HepG2 (cell line): ENCODE data around the gene CACNA1G. TPM values are rescaled to one million over a fixed set of nuclear protein-coding genes. Genes with fewer than 3 reads are reported as not detected.

Experiments used
- DNMT3B ChIP-seq: conservative IDR thresholded peaks from 2 replicates; pipeline ENCODE4 v1.6.1; 2016; ENCODE audit warnings: missing biosample characterization, control low read depth
- FLYWCH1 ChIP-seq: sonication (generic); formaldehyde crosslinking; IDR thresholded peaks from 2 replicates; pipeline ENCODE4 v1.8.1; 2023; ENCODE audit warnings: mild to moderate bottlenecking, missing genetic modification reagents
- GATA4 ChIP-seq: sonication (generic); IDR thresholded peaks from 2 replicates; pipeline ENCODE4 v1.6.1; 2016; ENCODE audit warnings: antibody characterized with exemption, low read depth, borderline replicate concordance
- HDAC6 ChIP-seq: fragments of 200-600 bp; sonication (generic); IDR thresholded peaks from 2 replicates; pipeline ENCODE4 v1.7.0; 2017; ENCODE audit warnings: mild to moderate bottlenecking, antibody characterized with exemption, low read length, low read depth
- HMG20A ChIP-seq: IDR thresholded peaks from 2 replicates; pipeline ENCODE4 v1.6.1; 2016; ENCODE audit warnings: borderline replicate concordance
- IKZF1 ChIP-seq: fragments of 450-650 bp; IDR thresholded peaks from 2 replicates; pipeline ENCODE4 v1.7.1; 2016
- JUNB ChIP-seq: sonication (generic); formaldehyde crosslinking; IDR thresholded peaks from 2 replicates; pipeline ENCODE4 v1.8.0; 2022; ENCODE audit warnings: missing genetic modification reagents, mild to moderate bottlenecking, borderline replicate concordance
- KAT2B ChIP-seq: fragments of 150-350 bp; IDR thresholded peaks from 2 replicates; pipeline ENCODE4 v1.6.1; 2014; ENCODE audit warnings: low read depth, low read length, borderline replicate concordance
- KDM6A ChIP-seq: IDR thresholded peaks from 2 replicates; pipeline ENCODE4 v1.6.1; 2016; ENCODE audit warnings: low read depth
- MIER2 ChIP-seq: IDR thresholded peaks from 2 replicates; pipeline ENCODE4 v1.6.1; 2016; ENCODE audit warnings: missing biosample characterization, missing genetic modification reagents
- MXD4 ChIP-seq: IDR thresholded peaks from 2 replicates; pipeline ENCODE4 v1.6.1; 2016; ENCODE audit warnings: mild to moderate bottlenecking, missing biosample characterization, missing genetic modification reagents
- NFKB2 ChIP-seq: sonication (generic); formaldehyde crosslinking; IDR thresholded peaks from 2 replicates; pipeline ENCODE4 v1.4.0; 2020; ENCODE audit warnings: missing genetic modification reagents, borderline replicate concordance
- REPIN1 ChIP-seq: sonication (generic); formaldehyde crosslinking; IDR thresholded peaks from 2 replicates; pipeline ENCODE4 v1.8.0; 2022; ENCODE audit warnings: missing genetic modification reagents, low read depth, mild to moderate bottlenecking, borderline replicate concordance
- REXO4 ChIP-seq: sonication (generic); formaldehyde crosslinking; IDR thresholded peaks from 2 replicates; pipeline ENCODE4 v1.8.0; 2022; ENCODE audit warnings: missing genetic modification reagents, mild to moderate bottlenecking, borderline replicate concordance
- SALL2 ChIP-seq: sonication (generic); formaldehyde crosslinking; IDR thresholded peaks from 2 replicates; pipeline ENCODE4 v1.8.1; 2023; ENCODE audit warnings: mild to moderate bottlenecking, missing genetic modification reagents, inconsistent platforms
- SP5 ChIP-seq: IDR thresholded peaks from 2 replicates; pipeline ENCODE4 v1.6.1; 2016; ENCODE audit warnings: low read depth, borderline replicate concordance
- TEAD3 ChIP-seq: optimal IDR thresholded peaks from 2 replicates; pipeline ENCODE3; 2016; ENCODE audit warnings: borderline replicate concordance
- ZBTB7B ChIP-seq: sonication (generic); formaldehyde crosslinking; IDR thresholded peaks from 2 replicates; pipeline ENCODE4 v1.4.0; 2020; ENCODE audit warnings: missing genetic modification reagents
- ZNF101 ChIP-seq: sonication (generic); formaldehyde crosslinking; IDR thresholded peaks from 2 replicates; pipeline ENCODE4 v1.4.0; 2020; ENCODE audit warnings: mild to moderate bottlenecking, low read depth, missing genetic modification reagents, borderline replicate concordance
- ZNF282 ChIP-seq: fragments of 450-650 bp; IDR thresholded peaks from 2 replicates; pipeline ENCODE4 v1.6.1; 2018; ENCODE audit not compliant: partially characterized antibody
- ZNF660 ChIP-seq: sonication (generic); formaldehyde crosslinking; IDR thresholded peaks from 2 replicates; pipeline ENCODE4 v1.5.1; 2020; ENCODE audit warnings: mild to moderate bottlenecking, low read depth, missing genetic modification reagents, borderline replicate concordance
- ZNF772 ChIP-seq: sonication (generic); formaldehyde crosslinking; IDR thresholded peaks from 2 replicates; pipeline ENCODE4 v1.5.0; 2020; ENCODE audit warnings: mild to moderate bottlenecking, missing genetic modification reagents
- ZSCAN9 ChIP-seq: IDR thresholded peaks from 2 replicates; pipeline ENCODE4 v1.6.1; 2016; ENCODE audit warnings: borderline replicate concordance
- polyA plus RNA-seq, 8 experiments: library from polyadenylated mRNA; depleted of rRNA in 3 of 8; stranded (reverse) in 7 of 8; unstranded in 1 of 8; fragments of >200 nt; fragmentation: Illumina TruSeq in 4 of 8; extraction: Trizol in 4 of 8; gene quantifications; 2 replicates each; pipeline versions ENCODE4 v1.2.1 to v1.2.3, GENCODE V29; 2011 to 2016; ENCODE audit warnings: low read depth in 4 of 8, missing spikeins in 1 of 8, mixed read lengths in 1 of 8; ENCODE audit not compliant: insufficient read depth in 1 of 8
- total RNA-seq, 5 experiments: library from RNA; depleted of rRNA; stranded (reverse); fragments of >200 nt; fragmentation: Illumina TruSeq; extraction: Trizol; gene quantifications; 2 replicates each; pipeline ENCODE4 v1.2.3, GENCODE V29; 2016; ENCODE audit warnings: low read depth in 1 of 5
- TF ChIP-seq, protein P1 (sequence below): sonication (generic); formaldehyde crosslinking; IDR thresholded peaks from 2 replicates; pipeline ENCODE4 v1.4.0; 2020; ENCODE audit warnings: missing genetic modification reagents
- TF ChIP-seq, protein P2 (sequence below): sonication (generic); formaldehyde crosslinking; IDR thresholded peaks from 2 replicates; pipeline ENCODE4 v1.4.0; 2020; ENCODE audit warnings: low read depth, mild to moderate bottlenecking, missing genetic modification reagents
- TF ChIP-seq, protein P3 (sequence below): sonication (generic); formaldehyde crosslinking; IDR thresholded peaks from 2 replicates; pipeline ENCODE4 v1.4.0; 2020; ENCODE audit warnings: missing genetic modification reagents

Gene CACNA1G
- total and polyA plus RNA-seq, 2 of the 13 experiments (the other 11 are each of a cell fraction or from before 2014, with no cell fraction given), result 0.02 TPM; not detected in 1

DNA sequence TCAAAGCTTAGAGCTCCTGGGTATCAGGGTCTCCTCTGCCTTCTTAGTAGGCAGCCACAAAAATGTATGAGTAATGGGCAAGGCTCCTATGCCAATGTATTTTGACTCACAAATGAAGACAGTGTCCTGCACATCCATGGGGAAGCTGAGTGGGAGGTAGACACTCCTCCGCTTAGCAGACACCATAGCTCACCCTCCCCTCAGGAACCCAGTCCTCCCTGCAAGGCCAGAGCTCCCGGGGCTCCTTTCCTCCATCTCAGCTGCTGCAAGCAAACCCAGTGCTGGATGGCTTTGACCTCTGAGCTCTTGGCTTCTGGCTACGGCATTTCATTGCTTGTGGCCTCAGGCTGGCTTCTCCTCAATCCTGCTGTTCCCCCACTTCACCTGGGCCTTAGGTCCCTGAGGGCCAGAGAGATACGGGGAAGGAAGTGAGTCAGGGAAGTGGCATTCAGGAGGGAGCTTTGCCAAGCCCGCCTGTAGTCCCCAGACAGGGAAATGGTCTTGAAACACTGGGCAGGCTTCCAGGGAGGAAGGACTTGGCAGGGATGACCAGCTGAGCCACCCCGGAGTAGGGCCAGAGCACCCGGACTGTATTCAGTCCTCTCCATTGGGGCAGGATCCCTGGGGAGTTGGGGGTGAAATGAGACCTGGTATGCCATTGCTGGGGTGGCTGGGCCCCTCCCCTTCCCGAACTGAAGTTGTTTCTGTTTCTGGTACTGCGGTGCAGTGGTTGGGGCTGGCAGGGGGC lies 78.6 kb downstream of the CACNA1G start (continued):
- TF ChIP-seq, protein P1, sequence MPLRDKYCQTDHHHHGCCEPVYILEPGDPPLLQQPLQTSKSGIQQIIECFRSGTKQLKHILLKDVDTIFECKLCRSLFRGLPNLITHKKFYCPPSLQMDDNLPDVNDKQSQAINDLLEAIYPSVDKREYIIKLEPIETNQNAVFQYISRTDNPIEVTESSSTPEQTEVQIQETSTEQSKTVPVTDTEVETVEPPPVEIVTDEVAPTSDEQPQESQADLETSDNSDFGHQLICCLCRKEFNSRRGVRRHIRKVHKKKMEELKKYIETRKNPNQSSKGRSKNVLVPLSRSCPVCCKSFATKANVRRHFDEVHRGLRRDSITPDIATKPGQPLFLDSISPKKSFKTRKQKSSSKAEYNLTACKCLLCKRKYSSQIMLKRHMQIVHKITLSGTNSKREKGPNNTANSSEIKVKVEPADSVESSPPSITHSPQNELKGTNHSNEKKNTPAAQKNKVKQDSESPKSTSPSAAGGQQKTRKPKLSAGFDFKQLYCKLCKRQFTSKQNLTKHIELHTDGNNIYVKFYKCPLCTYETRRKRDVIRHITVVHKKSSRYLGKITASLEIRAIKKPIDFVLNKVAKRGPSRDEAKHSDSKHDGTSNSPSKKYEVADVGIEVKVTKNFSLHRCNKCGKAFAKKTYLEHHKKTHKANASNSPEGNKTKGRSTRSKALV, result no peak
- TF ChIP-seq REPIN1 (CRISPR knock-in tag) (no peak), MIER2 (0 out of 2 replicates have a peak, but pooled peaks have one; percentile 41), ZNF772 (CRISPR knock-in tag) (no peak), REXO4 (CRISPR knock-in tag) (no peak), MXD4 (CRISPR knock-in tag) (no peak), JUNB (CRISPR knock-in tag) (peak; percentile 25; the same call in 1 of the 2 replicates), ZBTB7B (CRISPR knock-in tag) (no peak), KAT2B (no peak), HMG20A (CRISPR knock-in tag) (peak; percentile 44; the same call in 1 of the 2 replicates), NFKB2 (0 out of 2 replicates have a peak, but pooled peaks have one; percentile 6), GATA4 (no peak), HDAC6 (no peak), SP5 (CRISPR knock-in tag) (no peak), ZNF282 (no peak), DNMT3B (0 out of 2 replicates have a peak, but pooled peaks have one; percentile 45), ZNF101 (CRISPR knock-in tag) (no peak), IKZF1 (no peak), ZNF660 (CRISPR knock-in tag) (no peak), FLYWCH1 (CRISPR knock-in tag) (no peak), SALL2 (no peak), TEAD3 (peak; percentile 83), KDM6A (CRISPR knock-in tag) (no peak), ZSCAN9 (CRISPR knock-in tag) (no peak)
- TF ChIP-seq, protein P2, sequence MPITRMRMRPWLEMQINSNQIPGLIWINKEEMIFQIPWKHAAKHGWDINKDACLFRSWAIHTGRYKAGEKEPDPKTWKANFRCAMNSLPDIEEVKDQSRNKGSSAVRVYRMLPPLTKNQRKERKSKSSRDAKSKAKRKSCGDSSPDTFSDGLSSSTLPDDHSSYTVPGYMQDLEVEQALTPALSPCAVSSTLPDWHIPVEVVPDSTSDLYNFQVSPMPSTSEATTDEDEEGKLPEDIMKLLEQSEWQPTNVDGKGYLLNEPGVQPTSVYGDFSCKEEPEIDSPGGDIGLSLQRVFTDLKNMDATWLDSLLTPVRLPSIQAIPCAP (CRISPR knock-in tag), result no peak
- TF ChIP-seq, protein P3, sequence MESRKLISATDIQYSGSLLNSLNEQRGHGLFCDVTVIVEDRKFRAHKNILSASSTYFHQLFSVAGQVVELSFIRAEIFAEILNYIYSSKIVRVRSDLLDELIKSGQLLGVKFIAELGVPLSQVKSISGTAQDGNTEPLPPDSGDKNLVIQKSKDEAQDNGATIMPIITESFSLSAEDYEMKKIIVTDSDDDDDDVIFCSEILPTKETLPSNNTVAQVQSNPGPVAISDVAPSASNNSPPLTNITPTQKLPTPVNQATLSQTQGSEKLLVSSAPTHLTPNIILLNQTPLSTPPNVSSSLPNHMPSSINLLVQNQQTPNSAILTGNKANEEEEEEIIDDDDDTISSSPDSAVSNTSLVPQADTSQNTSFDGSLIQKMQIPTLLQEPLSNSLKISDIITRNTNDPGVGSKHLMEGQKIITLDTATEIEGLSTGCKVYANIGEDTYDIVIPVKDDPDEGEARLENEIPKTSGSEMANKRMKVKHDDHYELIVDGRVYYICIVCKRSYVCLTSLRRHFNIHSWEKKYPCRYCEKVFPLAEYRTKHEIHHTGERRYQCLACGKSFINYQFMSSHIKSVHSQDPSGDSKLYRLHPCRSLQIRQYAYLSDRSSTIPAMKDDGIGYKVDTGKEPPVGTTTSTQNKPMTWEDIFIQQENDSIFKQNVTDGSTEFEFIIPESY (CRISPR knock-in tag), result 0 out of 2 replicates have a peak, but pooled peaks have one; percentile 11
